OCI-LY1 (cell line): Measurements from ENCODE around the gene NEURL1B.

ENCODE experiments used
- CTCF ChIP-seq: fragments of 200-600 bp; sonication (generic), shearing (Covaris generic); IDR thresholded peaks from 2 replicates; pipeline ENCODE4 v1.5.1; 2017; ENCODE audit warnings: mild to moderate bottlenecking, antibody characterized with exemption, low read length, moderate library complexity, mixed read lengths
- EZH2 ChIP-seq: fragments of 200-600 bp; sonication (generic), shearing (Covaris generic); IDR thresholded peaks from 2 replicates; pipeline ENCODE4 v1.8.0; 2017; ENCODE audit warnings: borderline replicate concordance, mixed run types, mild to moderate bottlenecking, antibody characterized with exemption, low read length, moderate library complexity, mixed read lengths

DNA sequence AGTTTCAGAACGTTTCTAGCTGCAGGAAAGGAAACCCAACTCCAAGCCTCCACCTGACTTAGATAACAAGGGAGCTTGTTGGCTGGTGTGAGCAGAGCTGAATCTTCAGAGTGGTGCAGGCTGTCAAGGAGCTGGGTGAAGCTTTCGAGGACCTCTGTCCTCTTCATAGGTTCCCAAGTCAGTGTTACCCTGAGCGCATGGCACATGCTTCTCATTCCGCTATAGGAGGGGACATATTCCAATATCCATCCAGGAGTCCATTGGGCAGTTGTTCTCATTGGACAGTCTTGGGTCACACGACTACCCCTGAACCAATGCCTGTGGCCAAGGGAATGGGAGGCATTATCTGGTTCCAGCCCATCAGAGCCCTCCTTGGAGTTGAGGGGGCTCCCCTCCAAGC, 79.6 kb downstream of the NEURL1B start:
- TF ChIP-seq CTCF (no peak), EZH2 (no peak)
